ENCODE data around the gene KLK14.

The KLK14 gene

GRCh38 chr19:51031880-51032225, 50.8 kb downstream of the KLK14 start:
- no peak for DNase-seq

- no peak for DNase-seq
These were observed 51.3 kb downstream of the KLK14 start for GRCh38 chr19:51031220-51031879.

- DNase-seq: no peak
These were observed 52.1 kb downstream of the KLK14 start for GRCh38 chr19:51030631-51031030.

GRCh38 chr19:51029718-51030117, 53.0 kb downstream of the KLK14 start:
- no peak for DNase-seq

Data from NCI-H1694 treated with DMSO at 0.1 percent for 48 hours (cell line).